ENCODE measurements around the gene NAXE.
"Not testable (repeated sequence)": the region's sequence is repeated elsewhere in the genome, so short reads cannot be mapped to it uniquely, and the experiment has no call there.

The NAXE gene

GRCh38 chr1:156624814-156625435 lies 33.3 kb downstream of the NAXE start:
- DNase-seq: no peak

GRCh38 chr1:156625436-156626078 lies 34.0 kb downstream of the NAXE start:
- DNase-seq: peak; percentile 75

- no peak for DNase-seq
Observed at GRCh38 chr1:156626079-156626438, 34.5 kb downstream of the NAXE start.

- DNase-seq: peak; percentile 79
Observed at GRCh38 chr1:156627313-156627880, 35.8 kb downstream of the NAXE start.

GRCh38 chr1:156629823-156630449 lies 38.4 kb downstream of the NAXE start:
- DNase-seq: no peak

GRCh38 chr1:156631152-156631551 lies 39.6 kb downstream of the NAXE start:
- not testable (repeated sequence) for DNase-seq

GRCh38 chr1:156632355-156632754 lies 40.8 kb downstream of the NAXE start:
- DNase-seq: peak; percentile 52

GRCh38 chr1:156638189-156638985 lies 46.8 kb downstream of the NAXE start:
- peak; percentile 46 for DNase-seq

GRCh38 chr1:156639601-156640101 lies 48.1 kb downstream of the NAXE start:
- peak; percentile 97 for DNase-seq

- no peak for DNase-seq
Observed at GRCh38 chr1:156640842-156641706, 49.5 kb downstream of the NAXE start.

GRCh38 chr1:156641761-156642264 lies 50.2 kb downstream of the NAXE start, which contains the start of gene BCAN:
Gene BCAN, plus strand, starts transcription at chr1:156642117. Its CDS starts 3,938 bp downstream, at chr1:156646055.
- DNase-seq: peak; percentile 87

- peak; percentile 77 for DNase-seq
Observed at GRCh38 chr1:156642265-156643048, 50.9 kb downstream of the NAXE start.

- DNase-seq: no peak
Observed at GRCh38 chr1:156643049-156643777, 51.6 kb downstream of the NAXE start.

GRCh38 chr1:156643778-156644092 lies 52.2 kb downstream of the NAXE start:
- no peak for DNase-seq

All from islet precursor cell (in vitro differentiated cells).